Transverse colon (tissue), 3 donors: ENCODE data around the gene ARFIP1.

Experiments
- CTCF ChIP-seq, 5 experiments: fragments of 200-600 bp in 3 of 5; fragments of 450-650 bp in 2 of 5; sonication (generic) in 3 of 5; IDR thresholded peaks; 1 replicate in 2 of 5; 2 replicates in 3 of 5; pipeline ENCODE4 v1.5.1; 2016 to 2017; ENCODE audit warnings: antibody characterized with exemption in 5 of 5, inconsistent platforms in 3 of 5, mild to moderate bottlenecking in 2 of 5, moderate library complexity in 1 of 5
- POLR2A ChIP-seq: fragments of 450-650 bp; IDR thresholded peaks from one replicate; pipeline ENCODE4 v1.6.1; 2016; ENCODE audit warnings: antibody characterized with exemption, mild to moderate bottlenecking, moderate library complexity

- no peak for TF ChIP-seq CTCF (IDR thresholded peaks at IDR 0.05)
- TF ChIP-seq POLR2A: no peak
Measured at GRCh38 chr4:152881974-152882373, 102.2 kb downstream of the ARFIP1 start.
